Testis (tissue), 3 donors: Measurements from ENCODE around the gene PLA2G4A. TPM values are rescaled to one million over a fixed set of nuclear protein-coding genes. Genes with fewer than 3 reads are reported as not detected.

Source experiments
- DNase-seq: peaks from one replicate; pipeline ENCODE4 v3.0.0-alpha.2; 2019
- H3K27ac ChIP-seq, 2 donors: fragments of 200-600 bp; sonication (generic); one replicate each; pipeline ENCODE4 v1.5.1; 2019
- H3K27me3 ChIP-seq: fragments of 200-600 bp; sonication (generic); one replicate; pipeline ENCODE4 v1.5.1; 2019
- H3K36me3 ChIP-seq: fragments of 200-600 bp; sonication (generic); one replicate; pipeline ENCODE4 v1.5.1; 2017; ENCODE audit warnings: low read depth; ENCODE audit errors: missing control alignments
- H3K4me1 ChIP-seq: fragments of 200-600 bp; sonication (generic); one replicate; pipeline ENCODE4 v1.5.1; 2019
- H3K4me3 ChIP-seq, 2 donors: fragments of 200-600 bp; sonication (generic); one replicate each; pipeline ENCODE4 v1.5.1; 2017 to 2019
- H3K9me3 ChIP-seq: fragments of 200-600 bp; sonication (generic); one replicate; pipeline ENCODE4 v1.5.1; 2017
- CTCF ChIP-seq, 3 experiments: fragments of 450-650 bp in 2 of 3; fragments of 200-600 bp in 1 of 3; sonication (generic) in 1 of 3; IDR thresholded peaks; one replicate each; pipeline ENCODE4 v1.5.1; 2016 to 2019; ENCODE audit warnings: antibody characterized with exemption in 3 of 3, mild to moderate bottlenecking in 2 of 3, moderate library complexity in 1 of 3
- POLR2A ChIP-seq: fragments of 450-650 bp; IDR thresholded peaks from one replicate; pipeline ENCODE4 v1.6.1; 2017; ENCODE audit warnings: antibody characterized with exemption, mild to moderate bottlenecking, moderate library complexity
- WGBS, 2 donors: methylation state at CpG; one replicate each; pipeline ENCODE4 v1.1.5; 2018; 5-methylcytosine and 5-hydroxymethylcytosine counted together
- intact Hi-C: fragments of 100-400 bp; cut with DNase I; formaldehyde crosslinking; loops from one replicate; pipeline ENCODE4 v1.15.1; 2023; ENCODE audit warnings: low total_unique reads
- polyA plus RNA-seq: library from polyadenylated mRNA; stranded (reverse); fragments of 350-450 nt; fragmentation: Illumina TruSeq; extraction: RNeasy Lipid Tissue Mini Kit (QIAGEN cat#74804); gene quantifications from one replicate; pipeline ENCODE4 v1.2.3, GENCODE V29; 2014; ENCODE audit warnings: low read depth, low replicate concordance; ENCODE audit not compliant: insufficient read depth
- total RNA-seq, 2 donors: library from RNA; depleted of rRNA; stranded (reverse); fragments of >200 nt; gene quantifications; one replicate each; pipeline ENCODE4 v1.2.3, GENCODE V29; 2016

Gene PLA2G4A
- total and polyA plus RNA-seq, 3 donors from 2014 or later, result 4.9 to 6.4 (median 6.4) TPM

- intact Hi-C loops, result no loop called here
- no peak for TF ChIP-seq CTCF (IDR thresholded peaks at IDR 0.05)
- TF ChIP-seq POLR2A, result no peak
- Histone ChIP-seq H3K9me3 (no peaks in the 10 kb centered on the region), H3K4me3 (no peak overlapping the region), H3K27ac (no peak overlapping the region), H3K36me3 (no peaks in the 10 kb centered on the region), H3K27me3 (no peaks in the 10 kb centered on the region), H3K4me1 (no peaks in the 10 kb centered on the region)
- WGBS, 2 donors, result 88 to 92% methylated on average over 1 of the region's 1 CpG
- DNase-seq, result no peak
Observed at GRCh38 chr1:186864296-186864695, 35.5 kb downstream of the PLA2G4A start.

GRCh38 chr1:186865253-186865652 lies 36.5 kb downstream of the PLA2G4A start:
- H3K4me3 ChIP-seq, result no peak overlapping the region
- H3K9me3 ChIP-seq, result no peaks in the 10 kb centered on the region
- 84 to 86% methylated on average over 1 of the region's 1 CpG for WGBS, 2 donors
- H3K27ac ChIP-seq, result no peak overlapping the region
- TF ChIP-seq POLR2A (no peak), CTCF (IDR thresholded peaks at IDR 0.05) (no peak)
- H3K36me3 ChIP-seq, result no peaks in the 10 kb centered on the region
- intact Hi-C loops, result no loop called here
- H3K27me3 ChIP-seq, result no peaks in the 10 kb centered on the region
- no peak for DNase-seq
- H3K4me1 ChIP-seq, result no peaks in the 10 kb centered on the region

- Histone ChIP-seq H3K27me3 (no peaks in the 10 kb centered on the region), H3K27ac (no peak overlapping the region), H3K36me3 (no peaks in the 10 kb centered on the region), H3K4me1 (no peaks in the 10 kb centered on the region), H3K9me3 (no peaks in the 10 kb centered on the region), H3K4me3 (no peak overlapping the region)
- no peak for DNase-seq
- WGBS, 2 donors, result 84 to 89% methylated on average over 3 of the region's 3 CpGs
- no peak for TF ChIP-seq POLR2A
- no peak for TF ChIP-seq CTCF (IDR thresholded peaks at IDR 0.05)
- intact Hi-C loops, result no loop called here
Observed at GRCh38 chr1:186865857-186866256, 37.1 kb downstream of the PLA2G4A start.

- Histone ChIP-seq H3K36me3 (no peaks in the 10 kb centered on the region), H3K27me3 (no peaks in the 10 kb centered on the region), H3K4me1 (no peaks in the 10 kb centered on the region), H3K27ac (no peak overlapping the region), H3K4me3 (no peak overlapping the region), H3K9me3 (no peaks in the 10 kb centered on the region)
- intact Hi-C loops, result no loop called here
- no peak for TF ChIP-seq POLR2A
- TF ChIP-seq CTCF (IDR thresholded peaks at IDR 0.05), result no peak
- WGBS, 2 donors, result 63 to 78% methylated on average over 1 of the region's 1 CpG
- no peak for DNase-seq
Observed at GRCh38 chr1:186869526-186870228, 40.9 kb downstream of the PLA2G4A start.

- intact Hi-C loops, result no loop called here
- TF ChIP-seq POLR2A, result no peak
- no peak for TF ChIP-seq CTCF (IDR thresholded peaks at IDR 0.05)
Observed at GRCh38 chr1:186871784-186872183, 43.0 kb downstream of the PLA2G4A start.

More at GRCh38 chr1:186871784-186872183, 43.0 kb downstream of the PLA2G4A start:
- WGBS, 2 donors, result 91 to 96% methylated on average over 1 of the region's 1 CpG
- Histone ChIP-seq H3K4me3 (no peak overlapping the region), H3K27ac (no peak overlapping the region), H3K27me3 (no peaks in the 10 kb centered on the region), H3K9me3 (no peaks in the 10 kb centered on the region), H3K36me3 (no peaks in the 10 kb centered on the region), H3K4me1 (no peaks in the 10 kb centered on the region)
- DNase-seq, result no peak
